HG03378 (cell line): Measurements from ENCODE around the gene TJP3.

ENCODE experiments used
- ATAC-seq: cut with Tn5 transposase; IDR thresholded peaks from one replicate; pipeline ENCODE4 v1.9.1; 2021; ENCODE audit warnings: mild to moderate bottlenecking, moderate library complexity; ENCODE audit not compliant: unreplicated experiment

Gene TJP3

GRCh38 chr19:3712663-3713611, 4.8 kb downstream of the TJP3 start:
- ATAC-seq: no peak

GRCh38 chr19:3716147-3716668, 8.0 kb downstream of the TJP3 start:
- no peak for ATAC-seq

DNA sequence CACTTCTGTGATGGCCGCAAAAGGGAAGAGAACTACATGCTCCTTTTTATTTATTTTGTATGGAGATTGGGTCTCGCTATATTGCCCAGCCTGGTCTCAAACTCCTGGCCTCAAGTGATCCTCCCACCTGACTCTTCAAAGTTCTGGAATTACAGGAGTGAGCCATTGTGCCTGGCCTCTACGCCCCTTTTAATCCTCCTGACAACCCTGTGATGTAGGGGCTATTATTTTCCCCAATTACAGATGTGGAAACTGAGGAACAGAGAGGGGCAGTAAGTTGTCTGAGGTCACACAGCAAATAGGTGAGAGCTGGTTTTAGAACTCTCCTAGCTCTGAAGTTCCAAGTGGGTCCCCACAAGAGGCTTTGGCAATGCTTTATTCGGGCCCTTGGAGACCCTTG, 11.7 kb downstream of the TJP3 start:
- no peak for ATAC-seq

- ATAC-seq: no peak
These were observed 12.2 kb downstream of the TJP3 start for GRCh38 chr19:3720349-3720917.

DNA sequence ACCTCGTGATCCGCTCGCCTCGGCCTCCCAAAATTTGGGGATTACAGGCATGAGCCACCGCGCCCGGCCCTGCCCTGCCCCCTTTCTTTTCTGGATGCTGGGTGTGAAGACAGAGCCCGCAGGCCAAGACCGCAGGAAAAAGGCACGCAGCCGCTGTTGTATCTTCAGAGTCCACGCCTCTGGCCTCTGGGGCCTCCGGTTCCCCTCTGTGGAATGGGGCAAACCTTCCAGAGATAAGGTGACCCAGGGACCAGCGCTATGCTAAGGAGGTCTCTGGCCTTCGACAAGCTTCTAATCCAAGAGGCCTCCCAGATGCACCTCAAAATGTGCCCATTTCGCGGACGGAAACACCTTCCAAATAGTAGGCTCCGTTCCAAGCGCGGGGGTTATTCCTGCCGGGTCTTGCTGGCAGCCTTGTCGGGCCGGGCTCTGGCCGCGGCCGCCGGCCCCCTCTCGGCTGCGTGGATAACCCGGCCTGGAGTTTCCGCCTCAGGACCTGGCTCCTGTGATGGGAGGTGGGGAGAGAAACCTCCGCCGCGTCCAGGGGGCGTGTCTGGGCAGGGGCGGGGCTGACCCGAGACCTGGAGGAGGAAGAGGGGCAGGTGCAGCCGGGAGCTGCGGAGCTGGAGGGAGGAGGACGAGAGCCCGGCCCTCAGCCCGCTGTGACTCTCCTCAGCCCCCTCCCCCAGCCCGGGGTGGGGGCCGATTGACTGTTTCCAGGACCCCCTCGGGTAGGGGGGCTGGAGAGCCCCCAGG, 13.1 kb downstream of the TJP3 start:
- no peak for ATAC-seq

- ATAC-seq: no peak
These were observed 13.8 kb downstream of the TJP3 start for GRCh38 chr19:3721887-3722442.

- ATAC-seq: no peak
These were observed 14.4 kb downstream of the TJP3 start for GRCh38 chr19:3722443-3723109.

DNA sequence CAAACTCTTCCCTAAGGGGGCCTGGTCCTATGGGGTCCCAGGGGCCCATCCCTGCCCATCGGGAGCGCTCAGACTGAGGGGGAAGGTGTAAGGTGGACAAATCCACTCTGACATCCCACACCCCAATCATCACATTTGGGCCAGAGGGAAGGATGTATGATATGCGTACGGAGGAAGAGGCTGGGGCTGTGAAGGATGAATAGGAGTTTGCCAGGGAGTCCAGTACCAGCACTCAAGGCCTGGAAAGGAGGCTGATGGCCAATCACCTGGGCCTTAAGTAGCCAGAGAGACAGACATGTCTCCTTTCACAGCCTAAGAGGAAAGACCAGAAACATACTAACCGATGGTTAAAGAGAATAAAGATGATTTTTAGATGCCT, 14.9 kb downstream of the TJP3 start:
- ATAC-seq: no peak

DNA sequence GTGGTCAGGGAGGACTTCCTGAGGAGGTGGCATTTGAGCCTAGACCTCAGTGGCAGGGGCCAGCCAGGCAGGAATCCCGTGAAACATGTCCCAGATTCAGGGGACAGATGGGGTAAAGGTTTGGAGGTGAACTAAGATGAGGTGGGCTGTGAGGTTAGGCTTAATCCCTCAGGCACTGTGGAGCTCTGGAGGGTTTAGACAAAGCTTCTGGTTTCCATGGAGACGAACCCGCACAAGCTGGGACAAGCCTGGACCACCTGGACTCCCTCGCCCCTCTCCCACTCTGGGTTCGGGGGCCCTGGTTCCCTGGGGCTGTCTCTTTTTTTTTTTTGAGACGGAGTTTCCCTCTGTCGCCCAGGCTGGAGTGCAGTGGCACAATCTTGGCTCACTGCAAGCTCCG, 15.7 kb downstream of the TJP3 start:
- no peak for ATAC-seq

- no peak for ATAC-seq
These were observed 16.9 kb downstream of the TJP3 start for GRCh38 chr19:3725121-3725520.

GRCh38 chr19:3725640-3726310, 17.6 kb downstream of the TJP3 start:
- no peak for ATAC-seq

DNA sequence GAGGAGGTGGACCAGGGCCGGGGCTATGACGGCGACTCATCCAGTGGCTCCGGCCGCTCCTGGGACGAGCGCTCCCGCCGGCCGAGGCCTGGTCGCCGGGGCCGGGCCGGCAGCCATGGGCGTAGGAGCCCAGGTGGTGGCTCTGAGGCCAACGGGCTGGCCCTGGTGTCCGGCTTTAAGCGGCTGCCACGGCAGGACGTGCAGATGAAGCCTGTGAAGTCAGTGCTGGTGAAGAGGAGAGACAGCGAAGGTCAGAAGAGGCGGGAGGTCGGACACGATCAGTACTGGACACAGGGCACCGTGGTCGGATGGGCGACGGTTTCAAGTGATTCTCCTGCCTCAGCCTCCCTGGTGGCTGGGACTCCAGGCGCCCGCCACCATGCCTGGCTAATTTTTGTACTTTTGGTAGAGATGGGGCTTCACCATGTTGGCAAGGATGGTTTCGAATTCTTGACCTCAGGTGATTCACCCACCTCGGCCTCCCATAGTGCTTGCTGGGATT, 22.3 kb downstream of the TJP3 start:
- ATAC-seq: no peak

DNA sequence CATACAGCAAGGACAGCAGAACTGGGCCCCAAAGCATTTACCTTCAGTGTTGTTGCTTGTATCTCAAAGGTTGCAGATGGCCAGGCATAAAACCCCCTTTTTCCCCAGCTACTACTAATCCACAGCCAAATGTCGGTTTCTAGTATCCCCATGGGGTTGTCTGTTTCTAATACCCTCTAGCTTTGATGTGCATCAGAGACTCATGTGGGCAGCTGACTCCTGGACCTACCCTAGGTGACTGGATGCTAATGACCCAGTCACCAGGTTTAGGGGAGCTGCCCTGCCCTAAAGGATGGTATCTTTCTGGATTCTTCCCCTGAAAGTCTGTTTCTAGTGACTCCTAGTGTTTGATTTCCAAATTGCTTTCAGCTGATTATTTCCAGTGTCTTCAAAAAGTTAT, 23.9 kb downstream of the TJP3 start:
- no peak for ATAC-seq

DNA sequence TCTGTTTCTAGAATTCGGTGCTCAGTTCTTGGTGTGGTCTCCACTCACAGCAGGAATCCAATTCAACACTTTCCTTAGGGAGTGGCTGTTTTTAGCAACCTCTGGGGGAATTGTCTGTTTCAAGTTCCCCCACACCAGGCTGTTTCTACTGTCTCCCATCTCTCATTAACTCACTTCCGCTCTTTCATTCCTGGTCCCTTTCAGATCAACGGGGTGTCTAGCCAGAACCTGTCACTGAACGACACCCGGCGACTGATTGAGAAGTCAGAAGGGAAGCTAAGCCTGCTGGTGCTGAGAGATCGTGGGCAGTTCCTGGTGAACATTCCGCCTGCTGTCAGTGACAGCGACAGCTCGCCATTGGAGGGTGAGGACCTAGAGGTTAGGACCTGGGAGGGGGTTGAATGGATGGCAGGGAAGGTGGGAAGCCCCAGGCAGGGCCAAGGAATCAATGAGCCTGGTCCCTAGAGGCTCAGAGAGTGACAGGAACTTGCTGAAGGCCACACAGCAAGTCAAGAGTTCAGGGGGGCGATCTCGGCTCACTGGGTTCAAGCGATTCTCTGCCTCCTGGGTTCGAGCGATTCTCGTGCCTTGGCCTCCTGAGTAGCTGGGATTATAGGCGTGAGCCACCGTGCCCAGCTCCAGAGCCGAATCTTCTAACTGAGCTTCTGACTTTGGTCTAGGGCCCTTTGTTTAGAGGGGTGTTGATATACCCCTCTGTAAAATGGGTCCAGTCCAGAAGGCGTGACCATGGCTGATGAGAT, 25.5 kb downstream of the TJP3 start:
- no peak for ATAC-seq

DNA sequence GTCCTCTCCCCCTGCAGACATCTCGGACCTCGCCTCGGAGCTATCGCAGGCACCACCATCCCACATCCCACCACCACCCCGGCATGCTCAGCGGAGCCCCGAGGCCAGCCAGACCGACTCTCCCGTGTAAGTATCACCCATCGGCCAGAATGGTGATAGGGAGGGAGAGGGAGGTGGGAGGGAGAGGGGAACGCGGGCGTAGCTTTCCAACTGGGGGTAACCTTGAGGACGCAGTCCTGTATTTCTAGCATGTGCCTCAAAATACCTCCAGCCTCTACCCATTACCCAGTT, 26.1 kb downstream of the TJP3 start:
- ATAC-seq: no peak

GRCh38 chr19:3736106-3736724, 28.0 kb downstream of the TJP3 start:
- no peak for ATAC-seq

- ATAC-seq: no peak
These were observed 29.5 kb downstream of the TJP3 start for GRCh38 chr19:3737487-3738205.

DNA sequence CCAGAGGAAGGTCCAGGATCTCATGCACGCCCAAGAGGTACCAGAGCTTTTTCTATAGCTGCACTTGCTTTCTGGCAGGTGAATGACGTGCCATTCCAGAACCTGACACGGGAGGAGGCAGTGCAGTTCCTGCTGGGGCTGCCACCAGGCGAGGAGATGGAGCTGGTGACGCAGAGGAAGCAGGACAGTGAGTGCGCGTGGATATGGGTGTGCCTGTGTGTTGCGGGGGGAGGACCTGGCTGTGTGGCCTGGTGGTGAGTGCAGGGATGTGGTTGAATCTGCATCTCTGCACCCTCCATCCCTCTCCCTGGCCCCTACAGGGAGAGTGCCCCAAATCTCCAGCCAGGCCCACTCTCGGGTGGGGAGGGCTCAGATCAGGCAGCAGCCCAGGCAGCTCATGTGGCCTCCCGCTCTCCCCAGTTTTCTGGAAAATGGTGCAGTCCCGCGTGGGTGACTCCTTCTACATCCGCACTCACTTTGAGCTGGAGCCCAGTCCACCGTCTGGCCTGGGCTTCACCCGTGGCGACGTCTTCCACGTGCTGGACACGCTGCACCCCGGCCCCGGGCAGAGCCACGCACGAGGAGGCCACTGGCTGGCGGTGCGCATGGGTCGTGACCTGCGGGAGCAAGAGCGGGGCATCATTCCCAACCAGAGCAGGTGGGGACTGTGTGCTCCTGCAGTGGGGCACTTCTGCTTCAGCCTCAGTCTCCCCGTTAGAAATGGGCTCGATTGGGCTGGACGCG, 30.5 kb downstream of the TJP3 start:
- no peak for ATAC-seq
